GM12892 (cell line): ENCODE results near the gene TTC31.

Experiments used
- POLR2A ChIP-seq: IDR thresholded peaks from 2 replicates; pipeline ENCODE4 v1.6.1; 2011; ENCODE audit warnings: low read depth, low read length, control low read depth
- POLR2AphosphoS5 ChIP-seq: IDR thresholded peaks from 2 replicates; pipeline ENCODE4 v1.6.1; 2011; ENCODE audit warnings: low read depth, low read length, control low read depth
- TAF1 ChIP-seq: IDR thresholded peaks from 2 replicates; pipeline ENCODE4 v1.6.1; 2011; ENCODE audit warnings: low read depth, mild to moderate bottlenecking, control low read depth, low read length, borderline replicate concordance

DNA sequence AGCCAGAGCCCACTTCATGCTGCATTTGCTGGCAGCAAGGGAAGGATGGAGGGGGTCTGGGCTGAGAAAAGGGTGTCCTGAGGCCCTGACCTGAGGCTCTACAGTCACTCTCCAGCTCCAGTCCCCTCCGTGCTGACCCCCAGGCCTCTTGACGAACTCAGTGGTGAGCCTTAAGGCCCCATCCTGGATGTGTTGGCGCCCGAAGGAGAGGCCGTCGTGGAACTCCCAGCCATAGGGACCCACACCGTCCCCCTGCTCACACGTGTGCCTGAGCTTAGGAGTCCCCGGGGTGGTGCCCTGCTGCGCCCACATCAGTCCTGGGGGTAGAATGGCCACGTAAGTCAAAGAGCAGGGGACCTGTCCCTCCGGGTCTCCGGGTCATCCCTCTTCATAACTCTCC lies 18.5 kb upstream of the TTC31 start:
- no peak for TF ChIP-seq POLR2AphosphoS5
- TF ChIP-seq POLR2A = no peak
- TF ChIP-seq TAF1 = no peak
